GM18508 (cell line): ENCODE data around the gene PPP2R5E.
"Not testable (repeated sequence)": the region's sequence is repeated elsewhere in the genome, so short reads cannot be mapped to it uniquely, and the experiment has no call there.

ENCODE experiments used
- ATAC-seq: cut with Tn5 transposase; IDR thresholded peaks from one replicate; pipeline ENCODE4 v1.9.1; 2021; ENCODE audit warnings: moderate number of reproducible peaks; ENCODE audit not compliant: insufficient read depth, unreplicated experiment

PPP2R5E gene

DNA sequence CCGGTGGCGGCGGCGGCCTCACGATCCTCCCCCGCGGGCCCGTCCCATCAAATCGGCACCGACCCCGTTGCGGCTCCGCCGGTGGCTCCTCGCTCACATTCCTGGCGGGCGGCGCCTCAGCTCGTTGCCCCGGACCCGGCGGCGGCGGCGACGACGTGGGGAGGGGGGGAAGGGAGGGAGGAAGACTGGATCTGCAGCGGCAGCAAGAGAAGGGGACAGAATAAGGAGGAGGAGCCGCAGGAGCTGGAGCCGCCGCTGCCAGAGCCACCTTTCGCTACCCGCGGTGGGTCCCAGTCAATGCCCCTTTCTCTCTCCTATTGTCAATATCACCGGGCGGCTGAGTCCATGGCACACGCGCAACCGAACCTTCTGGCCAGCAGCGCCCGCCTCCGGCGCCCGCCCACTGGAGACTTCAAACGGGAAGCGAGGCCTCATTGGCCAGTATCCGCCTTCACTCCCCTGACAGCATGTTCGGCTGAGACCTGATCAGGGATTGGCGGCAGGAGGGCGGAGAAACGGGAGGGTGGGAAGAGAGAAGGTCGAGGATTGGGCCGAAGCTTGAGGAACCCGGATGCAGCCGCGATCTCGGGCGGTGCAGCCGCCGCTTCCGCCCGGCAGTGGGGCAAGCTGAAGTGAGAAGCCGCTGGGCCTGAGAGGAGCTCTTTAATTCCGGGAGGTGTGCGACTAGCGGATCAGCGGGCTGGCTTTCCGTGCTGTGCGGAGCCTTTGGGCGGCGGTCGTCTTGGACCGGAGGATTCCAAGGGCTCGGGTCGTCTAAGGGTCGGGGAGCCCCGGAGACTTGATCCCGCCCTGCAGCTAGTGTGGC lies at the start of gene PPP2R5E:
PPP2R5E (minus strand) TSS at position 378 of the 826 bp plus-strand sequence. CDS start 3,692 bp downstream, outside the sequence.
- peak; percentile 91 for ATAC-seq

DNA sequence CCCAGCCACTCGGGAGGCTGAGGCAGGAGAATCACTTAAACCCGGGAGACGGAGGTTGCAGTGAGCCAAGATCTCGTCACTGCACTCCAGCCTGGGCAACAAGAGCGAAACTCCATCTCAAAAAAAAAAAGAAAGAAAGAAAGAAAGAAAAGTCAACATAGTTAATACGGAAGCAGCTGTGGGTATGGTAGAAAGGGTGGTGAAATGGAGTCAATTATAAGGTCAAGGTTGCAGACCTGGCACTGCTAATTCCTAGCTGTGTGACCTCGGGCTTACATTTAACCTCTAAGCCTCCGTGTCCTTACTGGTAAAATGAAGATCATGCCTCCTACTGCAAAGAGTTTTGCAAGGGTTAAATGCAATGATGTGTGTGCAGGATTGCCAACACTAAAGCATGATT lies 39.9 kb upstream of the PPP2R5E start:
- not testable (repeated sequence) for ATAC-seq

- ATAC-seq, result no peak
Measured at GRCh38 chr14:63581491-63581890, 38.3 kb upstream of the PPP2R5E start.

- ATAC-seq, result no peak
Measured at GRCh38 chr14:63578300-63578699, 35.1 kb upstream of the PPP2R5E start.

GRCh38 chr14:63573581-63573980 lies 30.4 kb upstream of the PPP2R5E start:
- ATAC-seq, result no peak

DNA sequence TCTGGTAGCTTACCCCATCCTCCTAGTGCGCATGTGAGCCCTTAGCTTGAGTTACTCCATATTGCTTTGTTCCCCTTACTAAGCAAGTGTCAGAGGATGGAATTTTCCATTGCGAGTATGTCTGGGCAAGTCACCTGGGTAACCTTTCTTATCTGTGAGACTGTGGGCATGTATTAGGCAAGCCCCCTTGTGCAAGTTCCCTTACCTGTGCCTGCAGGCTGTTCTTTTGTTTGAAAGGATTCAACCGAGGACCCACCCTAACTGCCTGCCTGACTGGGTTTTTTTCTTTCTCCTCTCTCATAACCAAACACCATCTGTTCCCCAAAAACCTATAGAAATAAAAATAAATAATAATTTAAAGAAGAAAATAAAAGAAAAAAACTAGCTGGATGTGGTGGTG lies 22.3 kb upstream of the PPP2R5E start:
- no peak for ATAC-seq

DNA sequence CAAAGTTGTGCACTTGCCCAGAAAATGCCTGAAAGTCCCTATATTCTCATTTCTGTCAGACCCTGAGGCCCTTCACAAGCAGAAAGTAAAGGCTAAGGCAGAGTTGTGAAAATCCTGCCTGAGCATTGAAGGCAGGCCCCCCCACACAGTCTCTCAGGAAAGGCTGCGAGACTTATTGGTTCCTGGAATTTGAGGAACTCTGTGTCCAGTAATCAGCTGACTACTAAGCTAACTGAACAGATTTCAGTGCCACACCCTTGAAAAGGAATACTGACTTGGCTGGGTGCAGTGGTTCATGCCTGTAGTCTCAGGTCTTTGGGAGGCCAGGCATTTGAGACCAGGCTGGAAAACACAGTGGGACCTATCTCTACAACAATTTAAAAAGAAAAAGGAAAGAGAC lies 21.1 kb upstream of the PPP2R5E start:
- ATAC-seq, result no peak

- no peak for ATAC-seq
Measured at GRCh38 chr14:63563370-63564026, 20.3 kb upstream of the PPP2R5E start.

- no peak for ATAC-seq
Measured at GRCh38 chr14:63562405-63562804, 19.2 kb upstream of the PPP2R5E start.

DNA sequence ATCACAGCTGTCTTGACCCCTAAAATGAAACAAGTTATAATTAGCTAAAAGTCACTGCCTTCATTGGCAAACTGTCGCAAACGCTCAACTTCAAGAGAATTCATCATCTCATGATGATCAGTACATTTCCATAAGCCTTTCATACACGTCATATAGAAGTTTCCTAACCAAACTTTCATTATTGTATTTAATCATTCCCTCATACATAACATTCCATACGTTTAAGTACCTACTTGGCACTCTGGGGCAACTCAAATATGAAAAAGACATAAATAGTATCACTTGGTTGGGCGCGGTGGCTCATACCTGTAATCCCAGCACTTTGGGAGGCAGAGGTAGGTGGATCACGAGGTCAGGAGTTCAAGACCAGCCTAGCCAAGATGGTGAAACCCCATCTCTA lies 12.4 kb upstream of the PPP2R5E start:
- ATAC-seq, result no peak

GRCh38 chr14:63551332-63551731 lies 8.2 kb upstream of the PPP2R5E start:
- no peak for ATAC-seq

DNA sequence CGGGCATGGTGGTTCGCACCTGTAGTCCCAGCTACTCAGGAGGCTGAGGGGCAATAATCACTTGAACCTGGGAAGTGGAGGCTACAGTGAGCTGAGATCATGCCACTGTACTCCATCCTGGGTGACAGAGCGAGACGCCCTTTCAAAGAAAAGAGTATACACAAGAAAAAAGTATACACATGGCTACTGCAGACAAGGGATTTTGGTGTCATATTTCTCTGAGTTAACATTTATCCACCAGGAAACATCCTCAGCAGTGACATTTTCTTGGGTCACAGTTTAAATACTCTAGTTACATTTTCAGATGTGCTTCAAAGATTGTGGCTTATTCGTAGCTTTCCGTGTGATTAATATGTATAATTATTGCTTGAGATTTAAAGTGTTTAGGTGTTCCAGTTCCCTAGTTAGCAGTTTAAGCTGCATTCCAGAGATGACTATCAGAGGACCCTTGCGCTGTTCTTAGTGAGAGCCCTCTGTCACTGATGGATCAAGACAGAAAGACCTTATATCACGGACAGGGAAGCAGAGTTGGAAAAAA lies 4.7 kb upstream of the PPP2R5E start:
- ATAC-seq, result no peak

- no peak for ATAC-seq
Measured at GRCh38 chr14:63545431-63545830, 2.3 kb upstream of the PPP2R5E start.

- no peak for ATAC-seq
Measured at GRCh38 chr14:63544591-63545299, 1.6 kb upstream of the PPP2R5E start.

DNA sequence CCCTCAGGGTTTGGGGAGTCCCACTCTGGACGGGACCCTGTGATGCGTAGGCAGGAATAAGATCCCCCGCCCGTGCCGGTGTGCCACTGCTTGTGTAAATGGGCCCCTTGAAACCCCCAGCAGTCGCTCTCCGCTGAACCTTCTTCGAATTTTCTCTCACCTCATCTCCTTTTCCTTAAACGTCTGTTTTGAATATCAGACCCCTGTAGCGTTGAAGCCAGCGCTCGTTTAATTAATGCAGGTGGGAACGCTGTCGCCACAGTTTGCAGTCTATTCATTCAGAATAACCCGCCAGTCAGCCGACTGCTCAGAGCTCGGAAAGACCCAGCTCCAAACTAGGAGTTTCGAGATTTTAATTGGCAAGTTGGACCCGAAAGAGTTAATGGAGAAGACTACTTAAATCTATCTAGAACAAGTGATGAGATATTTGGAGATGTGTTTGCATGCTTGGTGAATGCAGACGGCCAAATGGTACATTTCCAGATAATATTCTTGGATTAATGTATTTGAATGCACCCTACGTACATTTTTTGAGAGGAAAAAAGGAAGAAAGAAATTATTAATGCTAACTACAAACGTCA lies 739 bp upstream of the PPP2R5E start:
- peak; percentile 23 for ATAC-seq

DNA sequence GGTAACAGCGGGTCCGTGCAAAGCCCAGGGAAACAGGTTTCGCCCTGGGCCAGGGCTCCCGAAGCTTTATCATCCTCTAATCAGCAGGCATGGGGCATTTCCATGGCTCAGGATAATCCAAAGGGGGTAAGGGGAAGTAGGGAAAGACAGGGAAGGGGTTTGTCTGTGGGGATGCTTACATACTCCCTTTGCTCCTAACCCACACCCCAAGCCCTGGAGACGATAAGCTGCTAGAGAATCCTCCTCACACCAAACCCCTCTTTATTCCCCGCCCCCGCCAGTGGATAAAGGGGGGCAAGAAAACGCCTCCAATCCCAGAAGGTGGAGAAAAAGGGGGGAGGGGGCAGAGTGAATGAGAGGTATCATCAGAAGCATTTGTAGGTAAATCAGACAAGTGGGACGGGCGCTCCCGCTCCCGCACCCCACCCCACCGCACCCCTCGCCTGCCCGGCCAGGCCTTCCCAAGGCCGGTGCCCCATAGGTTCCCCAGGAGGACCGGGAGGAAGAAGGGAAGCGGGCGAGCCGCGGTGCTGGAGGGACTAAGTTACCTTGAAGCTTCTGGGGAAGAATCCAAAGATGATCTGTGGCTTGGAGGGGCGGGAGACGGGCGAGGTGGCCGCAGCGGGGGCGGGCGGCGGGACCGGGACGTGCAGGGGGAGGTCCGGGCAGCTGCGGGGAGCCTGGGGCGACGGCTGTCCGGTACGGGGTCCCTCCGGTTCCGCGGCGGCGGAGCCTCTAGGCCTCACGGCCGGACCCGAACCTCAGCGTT lies 762 bp downstream of the PPP2R5E start:
- ATAC-seq, result no peak

DNA sequence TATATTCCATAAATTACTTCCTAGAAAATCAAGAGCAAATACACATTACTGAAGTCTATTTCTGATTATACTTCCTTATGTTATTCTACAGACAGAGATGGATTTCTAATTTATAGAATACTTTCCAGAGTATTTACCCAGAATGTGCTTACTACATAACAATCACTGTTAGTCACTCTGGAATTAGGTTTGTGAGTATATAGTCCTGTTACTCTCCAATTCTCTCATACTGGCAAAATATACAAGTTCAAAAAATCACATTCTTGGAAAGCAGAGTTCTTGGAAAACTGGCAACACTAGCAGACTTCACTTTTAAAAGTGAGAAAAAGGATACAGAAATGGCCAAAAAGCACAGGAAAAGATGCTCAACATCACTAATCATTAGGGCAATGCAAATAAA lies 7.3 kb downstream of the PPP2R5E start:
- ATAC-seq, result no peak

DNA sequence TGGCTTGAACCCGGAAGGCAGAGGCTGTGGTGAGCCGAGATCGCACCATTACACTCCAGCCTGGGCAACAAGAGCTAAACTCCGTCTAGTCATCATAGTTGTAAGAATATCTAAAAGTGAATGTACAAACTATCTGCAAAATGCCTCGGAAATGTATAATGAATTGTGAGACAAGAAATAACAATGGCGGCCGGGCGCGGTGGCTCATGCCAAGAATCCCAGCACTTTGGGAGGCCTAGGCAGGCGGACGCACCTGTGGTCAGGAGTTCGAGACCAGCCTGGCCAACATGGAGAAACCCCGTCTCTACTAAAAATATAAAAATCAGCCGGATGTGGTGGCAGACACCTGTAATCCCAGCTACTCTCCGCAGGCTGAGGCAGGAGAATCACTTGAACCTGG lies 9.7 kb downstream of the PPP2R5E start:
- no peak for ATAC-seq

DNA sequence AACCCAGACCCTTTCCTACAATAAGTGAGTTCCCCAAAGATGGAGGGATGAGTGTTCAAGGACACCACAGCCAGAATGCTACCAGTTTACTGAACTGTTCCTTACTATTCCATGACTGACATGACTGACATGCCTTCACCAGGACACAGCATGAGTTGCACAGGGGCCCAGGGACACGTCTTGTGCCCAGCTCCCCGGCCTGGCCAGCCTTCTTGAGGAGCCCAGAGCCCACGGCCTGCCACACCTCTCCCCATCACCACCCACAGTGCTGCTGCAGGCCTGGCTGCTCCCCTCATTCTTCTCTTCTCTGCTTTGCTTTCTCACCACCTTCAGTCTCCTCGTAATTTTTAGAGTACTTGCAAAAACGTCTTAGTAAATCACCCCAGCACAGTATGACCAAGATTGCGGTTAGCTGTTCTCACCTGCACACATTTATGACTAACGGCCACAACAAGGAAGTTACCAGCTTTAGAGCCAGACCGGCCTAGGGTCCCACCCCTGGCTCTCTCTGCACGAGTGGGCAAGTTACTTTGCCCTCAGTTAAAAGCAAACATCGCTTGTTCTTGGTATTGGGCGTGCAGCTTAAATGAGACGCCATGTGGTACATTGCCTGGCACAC lies 18.5 kb downstream of the PPP2R5E start:
- ATAC-seq, result no peak
